8988T (cell line): ENCODE results near the gene CYP4B1.
"Not testable (repeated sequence)": the region's sequence is repeated elsewhere in the genome, so short reads cannot be mapped to it uniquely, and the experiment has no call there.

Source experiments
- DNase-seq: peaks from one replicate; pipeline ENCODE4 v3.0.0; 2011

CYP4B1 gene

DNA sequence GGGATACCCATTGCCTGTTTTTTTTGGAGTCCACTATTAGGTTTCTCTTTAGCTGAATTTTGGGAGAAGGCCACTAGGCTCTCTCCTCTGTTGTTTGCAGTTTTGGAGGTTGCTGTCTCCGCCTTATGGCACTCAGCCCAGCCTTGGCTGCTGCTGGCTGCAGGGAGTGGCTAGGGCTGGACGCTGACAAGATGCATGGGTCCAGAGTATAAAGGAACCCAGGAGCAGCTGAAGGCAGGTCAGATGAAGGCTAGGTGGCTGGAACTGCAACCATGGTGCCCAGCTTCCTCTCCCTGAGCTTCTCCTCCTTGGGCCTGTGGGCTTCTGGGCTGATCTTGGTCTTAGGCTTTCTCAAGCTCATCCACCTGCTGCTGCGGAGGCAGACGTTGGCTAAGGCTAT lies at the start of gene CYP4B1:
CYP4B1 (plus strand) TSS at position 237 of the 400 bp plus-strand sequence; CDS start at position 273, 36 bp downstream.
- no peak for DNase-seq

- no peak for DNase-seq
These were observed 49.4 kb upstream of the CYP4B1 start for GRCh38 chr1:46749404-46749803.

GRCh38 chr1:46749921-46750404 lies 48.9 kb upstream of the CYP4B1 start:
- no peak for DNase-seq

- DNase-seq: no peak
These were observed 44.9 kb upstream of the CYP4B1 start for GRCh38 chr1:46753985-46754384.

GRCh38 chr1:46754707-46755106 lies 44.1 kb upstream of the CYP4B1 start:
- DNase-seq: not testable (repeated sequence)

DNA sequence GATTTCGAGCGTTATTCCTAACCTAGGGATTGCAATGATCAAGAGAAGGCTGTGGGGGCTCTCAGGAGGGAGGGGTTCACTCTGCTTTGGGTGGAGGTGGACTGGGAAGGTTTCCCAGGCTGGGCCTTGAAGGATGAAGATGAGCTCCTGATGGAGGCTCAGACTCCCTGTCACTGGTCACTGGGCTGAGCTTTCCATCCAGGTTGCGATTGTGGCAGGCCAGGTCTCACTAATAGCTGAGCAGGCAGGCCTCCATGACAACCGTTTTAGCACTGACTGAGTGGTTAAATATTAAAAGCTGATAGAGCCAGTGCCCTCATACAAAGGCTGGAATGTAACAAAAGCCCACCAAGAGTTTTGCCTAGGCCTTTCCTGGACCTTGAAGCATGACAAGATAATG lies 43.7 kb upstream of the CYP4B1 start:
- no peak for DNase-seq

DNA sequence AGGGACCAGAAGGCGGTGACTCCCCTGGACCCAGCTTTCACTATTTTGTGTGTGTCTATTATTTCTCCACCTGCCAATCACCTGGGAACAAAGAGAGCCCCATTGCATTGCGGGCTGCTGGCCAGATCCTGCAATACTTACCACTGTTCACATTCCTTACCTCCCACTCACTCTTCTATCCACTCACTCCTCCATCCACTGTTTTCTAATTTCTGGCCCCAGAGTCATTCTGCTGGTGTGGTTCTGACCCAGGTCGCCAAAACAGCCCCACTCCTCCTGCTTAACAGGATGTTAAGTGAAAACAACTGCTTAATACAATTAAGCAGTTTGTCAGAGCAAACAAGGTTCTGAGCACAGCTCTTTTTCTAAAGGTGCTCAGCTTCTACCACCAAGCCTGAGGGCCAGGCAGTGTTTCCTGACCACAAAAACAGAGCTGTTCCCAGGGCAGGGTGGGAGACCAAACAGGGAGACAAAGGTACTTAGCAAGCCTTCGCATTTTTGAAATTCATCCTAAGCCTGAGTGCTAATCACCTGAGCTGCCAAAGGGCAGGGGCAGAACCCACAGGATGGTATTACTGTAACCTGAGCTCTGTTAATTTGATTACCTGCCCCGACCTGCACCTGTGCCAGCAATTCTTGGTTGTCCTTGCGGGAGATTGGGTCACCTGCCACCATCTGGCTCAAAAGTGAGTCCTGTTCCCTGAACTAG lies 41.4 kb upstream of the CYP4B1 start:
- DNase-seq: no peak

- no peak for DNase-seq
These were observed 40.8 kb upstream of the CYP4B1 start for GRCh38 chr1:46757956-46758528.

DNA sequence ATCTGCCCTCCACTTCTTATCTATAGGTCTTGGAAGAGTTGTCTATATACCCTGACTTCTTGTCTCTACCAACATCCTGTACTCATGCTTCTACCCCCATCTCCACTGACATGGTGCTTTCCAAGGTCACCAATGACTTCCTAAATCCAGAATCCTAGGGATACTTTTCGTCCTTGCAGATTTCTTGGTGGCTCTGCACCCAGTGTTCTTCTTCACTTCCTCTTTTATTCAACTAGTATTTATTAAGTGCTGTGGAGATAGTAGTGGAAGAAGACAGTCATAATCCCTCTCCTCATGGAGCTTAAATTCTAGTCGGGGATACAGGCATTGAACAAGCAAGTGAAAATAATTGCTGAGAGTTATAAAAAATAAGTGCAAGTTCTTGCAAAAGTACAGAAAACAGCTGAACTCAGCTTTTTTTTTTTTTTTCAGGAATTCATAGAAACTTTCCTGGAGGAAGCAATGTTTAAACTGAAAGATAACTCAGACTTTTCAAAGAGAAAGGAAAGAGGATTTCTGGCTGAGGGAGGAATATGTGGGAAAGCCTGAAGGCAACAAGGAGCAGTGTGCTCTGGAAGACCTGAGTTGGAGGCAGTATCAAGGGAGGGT lies 38.2 kb upstream of the CYP4B1 start:
- DNase-seq: no peak

DNA sequence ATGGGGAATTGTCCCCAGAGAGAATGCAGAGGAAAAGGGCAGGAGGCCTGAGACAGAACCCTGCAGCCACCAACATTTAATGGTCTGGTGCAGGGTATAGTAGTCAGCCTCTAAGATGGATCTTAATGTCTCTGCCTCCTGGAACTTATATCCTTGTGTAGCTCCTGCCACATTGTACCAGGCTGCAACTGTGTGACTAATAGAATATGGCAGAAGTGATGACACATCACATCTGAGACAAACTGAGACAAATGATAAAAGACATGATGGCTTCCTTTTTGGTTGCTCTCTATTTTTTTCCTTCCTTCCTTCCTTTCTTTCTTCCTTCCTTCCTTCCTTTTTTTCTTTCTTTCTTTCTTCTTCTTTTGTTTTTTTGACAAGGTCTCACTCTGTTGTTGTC lies 37.1 kb upstream of the CYP4B1 start:
- no peak for DNase-seq

DNA sequence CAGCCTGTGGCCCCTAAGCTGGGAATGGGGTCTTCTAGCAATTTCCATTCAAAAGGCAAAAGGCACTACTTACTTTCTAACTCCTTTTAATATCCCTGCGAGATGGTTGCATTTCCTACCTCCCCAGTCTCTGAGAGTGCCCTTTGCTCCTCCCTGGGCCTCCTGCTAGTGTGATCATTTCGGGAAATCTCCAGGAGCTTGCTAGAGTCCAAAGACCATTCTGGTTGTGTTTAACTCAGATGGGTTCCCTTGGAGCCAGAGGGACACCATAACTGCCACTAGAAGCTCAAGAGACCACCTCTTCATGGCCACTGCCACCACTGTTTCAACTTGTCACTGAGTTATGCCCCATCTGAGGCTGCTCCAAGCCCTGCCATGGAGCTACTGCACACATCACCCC lies 34.4 kb upstream of the CYP4B1 start:
- no peak for DNase-seq

GRCh38 chr1:46767649-46768282 lies 31.1 kb upstream of the CYP4B1 start:
- DNase-seq: no peak

GRCh38 chr1:46768445-46768844 lies 30.4 kb upstream of the CYP4B1 start:
- DNase-seq: no peak

DNA sequence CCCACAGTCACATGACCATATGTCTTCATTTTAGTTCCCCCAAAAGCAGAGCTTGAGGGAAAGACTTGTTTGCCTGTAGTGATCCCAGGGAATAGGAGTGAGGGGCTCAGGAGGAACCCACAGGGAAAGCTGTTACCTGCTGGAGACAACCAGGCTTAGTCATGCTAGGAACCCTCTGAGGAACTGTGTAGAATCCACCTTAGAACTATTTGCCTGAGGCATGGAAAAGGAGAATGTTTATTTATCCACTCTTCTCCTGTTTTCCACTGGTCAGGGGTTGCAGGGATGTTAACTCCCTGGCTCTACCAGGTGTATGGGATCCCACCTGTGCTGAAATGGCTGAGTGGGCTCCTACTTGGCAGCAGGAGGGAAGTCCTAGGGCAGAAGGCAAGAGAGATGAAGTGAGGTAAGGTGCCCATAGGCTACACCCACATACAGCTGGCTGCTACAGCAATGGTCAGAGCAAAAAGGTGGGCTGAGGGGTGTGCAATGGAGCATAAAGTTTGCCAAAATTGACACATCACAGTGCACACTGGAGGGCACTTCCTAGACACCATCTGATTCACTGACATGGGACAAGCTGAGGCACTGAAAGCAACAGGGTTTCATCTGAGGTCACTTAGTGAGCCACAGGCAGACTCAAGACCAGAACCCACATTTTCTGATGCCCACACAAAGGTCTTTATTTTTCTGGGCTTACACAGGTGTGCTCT lies 29.7 kb upstream of the CYP4B1 start:
- no peak for DNase-seq

GRCh38 chr1:46770541-46770940 lies 28.3 kb upstream of the CYP4B1 start:
- no peak for DNase-seq

DNA sequence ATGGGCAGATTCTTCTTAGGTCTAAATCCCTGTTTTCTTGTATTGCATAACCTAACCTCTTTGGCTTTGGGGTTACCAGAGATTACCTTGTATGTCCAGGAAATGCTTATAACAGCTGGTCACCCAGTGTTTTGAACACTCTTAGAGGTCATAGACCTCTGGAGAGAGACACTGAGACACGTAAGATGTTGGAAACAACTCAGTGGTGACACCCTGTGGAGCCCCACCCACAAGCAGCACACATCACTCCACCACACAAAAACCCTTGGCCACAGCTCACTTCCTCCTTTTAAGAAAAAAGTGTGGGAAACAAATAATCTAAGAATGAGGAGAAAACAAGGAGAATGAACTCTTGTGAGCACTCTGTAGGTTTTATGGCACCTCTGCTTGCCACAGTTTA lies 26.3 kb upstream of the CYP4B1 start:
- no peak for DNase-seq

DNA sequence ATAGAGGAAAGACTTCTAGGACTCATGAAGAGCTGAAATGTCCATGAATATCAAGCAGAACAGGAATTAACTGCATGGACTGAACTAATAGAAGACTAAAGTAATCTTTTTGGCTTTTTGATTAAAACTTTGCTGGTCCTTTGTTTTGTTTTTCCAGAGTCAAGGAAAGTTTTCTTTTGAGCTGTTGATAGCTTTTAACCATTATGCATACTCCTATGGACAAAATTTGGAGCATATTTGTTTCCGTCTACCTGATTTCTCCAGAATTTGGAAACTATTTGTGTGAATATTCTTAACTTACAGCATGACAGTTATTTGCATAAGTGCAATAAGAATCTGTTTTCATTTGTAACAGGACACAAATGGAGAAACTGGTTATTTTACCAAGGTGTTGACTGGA lies 24.5 kb upstream of the CYP4B1 start:
- DNase-seq: no peak

DNA sequence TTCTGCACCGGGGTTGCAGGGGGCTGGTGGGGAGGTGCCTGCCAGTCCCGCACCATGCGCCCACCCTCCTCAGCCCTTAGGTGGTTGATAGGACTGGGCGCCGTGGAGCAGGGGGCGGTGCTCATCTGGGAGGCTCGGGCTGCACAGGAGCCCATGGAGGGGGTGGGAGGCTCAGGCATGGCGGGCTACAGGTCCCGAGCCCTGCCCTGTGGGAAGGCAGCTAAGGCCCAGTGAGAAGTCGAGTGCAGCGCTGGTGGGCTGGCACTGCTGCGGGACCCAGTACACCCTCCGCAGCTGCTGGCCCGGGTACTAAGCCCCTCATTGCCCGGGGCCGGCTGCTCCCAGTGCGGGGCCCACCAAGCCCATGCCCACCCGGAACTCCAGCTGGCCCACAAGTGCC lies 20.4 kb upstream of the CYP4B1 start:
- not testable (repeated sequence) for DNase-seq

- no peak for DNase-seq
These were observed 14.2 kb upstream of the CYP4B1 start for GRCh38 chr1:46784666-46785065.

- not testable (repeated sequence) for DNase-seq
These were observed 10.2 kb upstream of the CYP4B1 start for GRCh38 chr1:46788634-46789033.

GRCh38 chr1:46790446-46791101 lies 8.3 kb upstream of the CYP4B1 start:
- DNase-seq: no peak

DNA sequence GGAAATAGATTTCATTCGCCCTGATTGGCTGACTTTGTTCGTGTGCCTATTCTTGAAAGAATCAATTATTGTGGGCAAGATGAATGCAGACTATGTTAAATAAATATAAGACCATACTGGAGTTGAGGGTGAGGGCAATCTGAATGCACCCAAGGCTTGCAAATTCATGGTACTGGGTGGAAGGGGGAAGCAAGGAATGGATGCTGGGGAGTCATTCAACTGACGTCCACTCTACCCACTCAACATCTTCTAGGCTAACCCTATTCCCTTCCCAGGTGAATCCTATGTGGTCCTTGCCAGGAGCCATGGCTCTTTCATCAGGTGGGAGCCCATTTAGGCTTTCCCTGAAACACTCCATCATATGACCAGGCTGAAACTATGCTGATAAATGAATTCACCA lies 5.7 kb upstream of the CYP4B1 start:
- DNase-seq: no peak
